ENCODE data around the gene TARP.
"Not testable (repeated sequence)": the region's sequence is repeated elsewhere in the genome, so short reads cannot be mapped to it uniquely, and the experiment has no call there.

The TARP gene

DNA sequence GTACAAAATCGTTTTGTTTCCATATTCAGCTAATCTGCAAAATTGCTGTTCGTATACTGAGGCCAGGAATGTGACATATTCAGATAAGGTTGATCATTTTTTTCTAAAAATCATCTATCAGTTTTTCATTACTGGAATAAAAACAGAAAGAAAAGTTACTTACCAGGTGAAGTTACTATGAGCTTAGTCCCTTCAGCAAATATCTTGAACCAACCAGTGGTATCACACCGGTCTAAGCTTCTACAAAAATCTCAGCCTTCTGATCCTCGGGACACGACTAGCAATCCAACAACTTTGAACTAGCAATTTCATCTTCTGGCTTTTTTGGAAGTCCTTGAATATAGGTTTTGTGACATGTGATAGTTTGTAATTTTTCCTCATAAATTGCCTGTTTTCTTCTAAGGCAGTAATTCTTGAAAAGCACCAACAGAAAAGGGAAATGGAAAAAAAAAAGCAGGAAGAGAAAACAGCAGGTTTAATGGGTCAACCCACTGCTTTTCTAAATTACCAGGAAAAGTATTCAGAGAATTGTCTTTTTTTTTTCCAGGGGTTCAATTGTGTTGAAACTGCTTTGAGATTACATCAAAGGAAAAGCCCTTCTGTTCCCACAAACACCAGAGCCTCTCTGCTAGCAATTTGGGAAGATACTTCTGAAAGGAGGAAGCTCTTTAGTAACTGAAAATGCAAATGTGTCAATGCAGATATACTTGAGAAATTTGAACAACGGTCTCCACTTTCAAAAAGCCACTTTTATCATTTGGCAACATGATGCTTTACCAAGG, 2.9 kb upstream of the TARP start:
- DNase-seq (ENCODE audit: extremely low read depth, low read depth): no peak
- TF ChIP-seq CTCF (IDR thresholded peaks at IDR 0.05; ENCODE audit: low read depth, low read length): no peak

DNA sequence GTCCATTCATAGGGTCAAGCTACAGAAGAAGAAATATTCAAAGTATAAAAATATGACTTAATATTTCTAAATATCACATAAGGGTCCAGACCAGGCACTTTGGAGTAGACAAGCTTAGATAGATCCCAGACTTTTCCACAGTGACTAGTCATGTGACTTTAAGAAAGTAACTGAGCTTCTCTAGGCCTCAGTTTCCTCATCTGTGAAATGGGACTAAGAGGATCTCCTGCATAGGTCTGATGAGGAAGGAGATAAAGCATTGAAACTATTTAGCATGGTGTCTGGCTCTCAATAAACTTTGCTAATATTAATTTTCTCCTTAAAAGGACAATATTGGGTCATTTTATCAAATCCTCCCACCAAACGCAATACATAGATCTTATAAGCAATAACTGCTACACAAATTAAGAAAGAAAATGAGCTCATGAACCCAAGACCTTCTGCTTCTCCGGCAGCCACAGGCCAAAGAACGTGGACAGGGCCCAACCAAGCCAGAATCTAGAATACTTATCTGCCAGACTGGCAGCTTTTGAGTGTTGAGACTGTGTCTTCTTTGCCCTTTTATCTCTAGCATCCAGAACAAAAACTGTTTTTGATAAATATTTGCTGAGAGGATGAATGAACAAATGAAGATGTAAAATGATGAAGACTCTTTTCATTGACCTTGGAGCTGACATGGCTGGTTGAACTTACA, 1.6 kb upstream of the TARP start:
- no peak for TF ChIP-seq CTCF (IDR thresholded peaks at IDR 0.05; ENCODE audit: low read depth, low read length)

GRCh38 chr7:38274486-38274885, 1.1 kb upstream of the TARP start:
- DNase-seq (ENCODE audit: extremely low read depth, low read depth): no peak
- TF ChIP-seq CTCF (IDR thresholded peaks at IDR 0.05; ENCODE audit: low read depth, low read length): no peak

More for the DNA sequence above, 1.6 kb upstream of the TARP start:
- no peak for DNase-seq (ENCODE audit: extremely low read depth, low read depth)

GRCh38 chr7:38270405-38270804, 3.0 kb downstream of the TARP start:
- DNase-seq (ENCODE audit: extremely low read depth, low read depth): not testable (repeated sequence)

DNA sequence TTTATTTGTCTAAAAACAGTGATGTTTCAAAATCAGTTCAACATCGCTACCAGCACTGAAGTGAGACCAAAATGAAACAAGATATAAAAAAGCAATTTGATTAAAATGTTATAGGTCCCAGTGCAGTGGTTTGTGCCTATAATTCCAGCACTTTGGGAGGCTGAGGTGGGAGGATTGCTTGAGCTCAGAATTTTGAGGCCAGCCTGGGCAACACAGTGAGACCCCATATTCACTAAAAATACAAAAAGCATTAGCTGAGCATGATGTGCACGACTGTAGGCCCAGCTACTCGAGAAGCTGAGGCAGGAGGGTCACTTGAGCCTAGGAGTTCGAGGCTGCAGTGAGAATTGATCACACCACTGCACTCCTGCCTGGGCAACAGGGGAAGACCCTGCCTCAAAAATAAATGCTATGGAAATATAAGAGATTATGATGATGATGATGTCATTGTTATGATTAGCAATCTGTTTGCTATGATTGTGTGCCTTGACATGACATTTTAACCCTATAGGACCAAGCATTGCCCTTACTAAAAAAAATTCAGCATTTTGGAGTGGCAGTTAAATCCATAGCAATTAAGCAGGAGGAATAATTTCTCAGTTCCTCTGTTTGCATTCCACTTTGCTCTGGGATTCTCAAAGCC, 3.6 kb downstream of the TARP start:
- not testable (repeated sequence) for DNase-seq (ENCODE audit: extremely low read depth, low read depth)

- DNase-seq (ENCODE audit: extremely low read depth, low read depth): not testable (repeated sequence)
These were observed 7.5 kb downstream of the TARP start for GRCh38 chr7:38265958-38266357.

DNA sequence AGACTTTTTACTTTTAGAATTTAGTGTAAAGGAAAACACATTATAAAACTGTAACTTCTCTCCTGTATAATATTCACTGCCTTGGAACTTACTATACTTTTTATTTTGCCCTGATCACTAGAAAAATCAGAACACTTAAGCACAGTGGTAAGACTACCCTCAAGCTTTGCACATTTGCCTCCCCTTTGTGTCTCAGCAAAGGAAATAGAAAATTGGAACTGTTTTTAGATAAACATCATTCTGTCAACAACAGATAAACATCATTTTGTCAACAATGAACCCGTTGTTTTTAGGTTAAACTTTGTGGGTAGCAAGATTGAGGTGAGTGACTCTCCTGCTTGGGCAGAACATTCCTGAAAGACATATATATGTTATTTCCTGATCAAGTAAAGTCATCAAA, 8.8 kb downstream of the TARP start:
- not testable (repeated sequence) for DNase-seq (ENCODE audit: extremely low read depth, low read depth)

- not testable (repeated sequence) for DNase-seq (ENCODE audit: extremely low read depth, low read depth)
These were observed 10.2 kb downstream of the TARP start for GRCh38 chr7:38263274-38263673.

DNA sequence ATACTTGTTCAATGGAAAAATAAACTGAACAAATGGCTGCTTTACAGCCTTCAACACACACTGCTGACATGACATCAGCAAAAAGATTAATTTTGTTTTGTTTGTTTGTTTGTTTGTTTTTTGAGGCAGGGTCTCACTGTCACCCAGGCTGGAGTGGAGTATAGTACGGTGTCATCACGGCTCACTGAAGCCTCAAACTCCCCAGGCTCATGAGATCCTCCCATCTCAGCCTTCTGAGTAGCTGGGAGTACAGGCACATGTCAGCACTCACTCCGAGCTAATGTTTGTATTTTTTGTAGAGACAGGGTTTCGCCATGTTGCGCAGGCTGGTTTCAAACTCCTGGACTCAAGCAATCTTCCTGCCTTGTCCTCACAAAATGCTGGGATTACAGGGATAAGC, 10.9 kb downstream of the TARP start:
- DNase-seq (ENCODE audit: extremely low read depth, low read depth): no peak
- no peak for TF ChIP-seq CTCF (IDR thresholded peaks at IDR 0.05; ENCODE audit: low read depth, low read length)

DNA sequence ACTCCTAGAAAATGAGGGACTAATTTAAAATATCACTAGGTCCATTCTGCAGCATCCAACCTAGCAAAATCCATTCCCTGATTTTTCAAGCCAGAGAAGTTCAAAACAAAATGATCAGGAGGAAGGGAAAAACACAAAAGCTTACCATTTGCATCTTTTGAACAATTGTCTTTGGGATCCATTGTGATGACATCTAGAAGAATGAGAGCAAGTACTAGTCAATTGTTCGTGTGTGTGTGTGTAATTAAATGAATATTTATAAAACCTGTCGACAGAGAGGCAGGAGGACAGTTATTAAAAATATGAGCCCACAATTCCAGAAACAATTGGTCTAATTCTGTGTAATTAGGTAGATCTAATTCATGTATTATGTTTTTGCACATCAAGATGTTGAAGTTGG, 11.4 kb downstream of the TARP start:
- not testable (repeated sequence) for DNase-seq (ENCODE audit: extremely low read depth, low read depth)

- not testable (repeated sequence) for DNase-seq (ENCODE audit: extremely low read depth, low read depth)
These were observed 11.8 kb downstream of the TARP start for GRCh38 chr7:38261601-38262000.

DNA sequence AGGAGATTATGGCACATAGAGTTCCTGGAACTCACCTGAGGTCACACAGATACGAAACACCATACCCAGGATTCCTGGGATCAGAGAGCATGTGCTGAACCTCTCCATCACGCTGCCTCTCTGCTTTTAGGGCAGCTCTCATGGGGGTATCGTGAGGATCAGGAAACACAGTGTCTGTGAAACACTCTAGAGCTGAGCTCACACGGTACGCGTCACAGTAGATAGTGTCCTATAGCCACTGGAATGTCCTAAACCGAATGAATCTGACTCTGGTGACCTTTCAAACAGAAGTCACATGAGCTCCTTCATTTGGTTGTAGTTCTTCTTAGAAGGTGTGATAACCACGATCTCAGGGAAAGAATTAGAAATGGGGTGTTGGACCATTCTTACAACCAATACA, 14.3 kb downstream of the TARP start:
- DNase-seq (ENCODE audit: extremely low read depth, low read depth): not testable (repeated sequence)

Data from AG09319 (cell line).